ENCODE results near the gene MKS1.

Gene MKS1

DNA sequence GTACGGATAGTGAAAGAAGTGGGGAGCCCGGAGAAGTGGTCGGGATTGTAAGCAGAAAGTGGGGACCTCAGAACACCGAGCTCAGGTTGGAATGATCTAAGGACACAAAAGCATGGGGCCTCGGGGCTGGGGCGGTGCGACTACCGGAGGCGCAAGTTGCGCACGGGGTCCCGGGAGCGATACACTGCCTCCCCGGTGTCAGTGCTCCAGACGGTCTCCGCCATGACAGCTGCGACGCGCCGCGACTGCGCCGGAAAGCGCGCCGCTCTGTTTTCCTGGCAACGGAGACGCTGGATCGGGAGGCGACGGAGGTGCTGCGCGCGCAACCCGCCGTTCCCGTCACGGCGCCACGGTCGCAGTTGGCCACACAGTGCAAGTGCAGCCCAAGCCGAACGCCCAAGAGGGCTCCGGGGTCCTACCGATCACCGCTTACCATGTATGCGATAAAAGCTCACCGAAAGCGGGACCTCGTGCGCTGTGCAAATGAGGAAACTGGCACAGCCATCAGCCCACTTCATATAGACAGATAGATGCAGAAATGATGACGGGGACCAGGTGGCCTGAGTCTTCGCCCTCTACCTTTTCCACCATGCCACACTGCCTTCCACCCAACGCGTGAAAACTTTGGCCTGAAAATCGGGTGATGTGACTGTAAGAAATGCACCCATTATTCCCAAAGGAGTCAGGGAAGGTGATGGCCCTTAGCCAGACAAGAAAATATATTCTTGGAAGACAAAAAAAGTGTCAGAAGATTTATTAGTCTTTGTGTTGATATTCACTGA, at the start of gene MKS1:
Gene MKS1 (minus strand): TSS at position 249 of the 782 bp plus-strand sequence. CDS start 25 bp downstream, at position 224.
- peak; percentile 93 for DNase-seq

DNA sequence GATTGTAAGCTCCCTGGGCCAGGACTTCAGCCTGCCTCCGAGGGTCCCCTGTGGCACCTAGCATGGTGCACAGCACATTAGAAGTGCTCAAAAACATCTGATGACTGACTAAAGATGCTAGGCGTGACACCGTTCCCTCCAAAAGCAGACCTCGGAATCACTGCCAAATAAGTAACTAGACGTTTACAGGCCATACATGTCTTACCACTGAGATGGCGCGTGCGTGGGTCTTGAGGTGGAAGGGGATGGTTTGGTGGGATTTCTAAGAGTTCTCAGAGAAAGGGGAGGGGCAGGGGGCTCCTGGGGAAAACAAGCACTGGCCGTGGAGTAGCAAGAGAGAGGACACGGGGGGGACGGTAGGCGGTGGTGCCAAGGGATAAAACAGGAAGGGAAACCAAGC, 49.3 kb upstream of the MKS1 start:
- DNase-seq: no peak

DNA sequence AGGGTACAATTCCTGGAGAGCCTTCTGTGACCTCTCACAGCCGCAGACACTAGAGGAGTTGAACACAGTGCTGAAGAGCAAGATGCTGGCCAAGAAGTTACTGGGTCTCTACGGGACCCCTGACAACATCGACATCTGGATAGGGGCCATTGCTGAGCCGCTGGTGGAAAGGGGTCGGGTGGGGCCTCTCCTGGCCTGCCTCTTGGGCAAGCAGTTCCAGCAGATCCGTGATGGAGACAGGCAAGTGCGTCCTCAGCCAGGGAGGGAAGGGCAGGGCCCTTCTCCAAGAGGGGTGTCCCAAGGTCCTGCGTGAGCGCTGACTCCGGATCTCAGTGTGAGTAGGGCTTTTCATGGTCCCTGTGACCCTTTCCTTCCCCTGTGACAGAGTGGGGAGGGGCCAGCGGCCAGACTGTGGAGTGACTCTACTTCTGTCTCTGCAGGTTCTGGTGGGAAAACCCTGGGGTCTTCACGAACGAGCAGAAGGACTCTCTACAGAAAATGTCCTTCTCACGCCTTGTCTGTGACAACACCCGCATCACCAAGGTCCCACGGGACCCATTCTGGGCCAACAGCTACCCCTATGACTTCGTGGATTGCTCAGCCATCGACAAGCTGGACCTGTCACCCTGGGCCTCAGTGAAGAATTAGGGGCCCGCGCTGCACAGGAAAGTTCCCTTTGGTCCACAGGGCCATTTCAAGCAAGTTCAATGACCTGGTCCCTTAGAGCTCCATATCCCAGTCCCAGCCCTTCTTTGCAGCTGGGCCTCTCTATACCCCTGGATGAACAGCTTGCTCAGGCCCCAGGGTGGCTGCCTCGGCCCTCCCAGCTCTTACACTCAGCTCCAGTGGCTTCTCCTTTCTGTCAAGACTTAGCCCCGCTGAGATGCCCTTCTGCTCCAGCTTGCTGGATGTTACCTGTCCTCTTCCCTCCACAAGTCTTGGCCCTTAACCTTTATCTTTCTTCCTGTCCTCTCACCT, 48.6 kb upstream of the MKS1 start:
- no peak for DNase-seq

DNA sequence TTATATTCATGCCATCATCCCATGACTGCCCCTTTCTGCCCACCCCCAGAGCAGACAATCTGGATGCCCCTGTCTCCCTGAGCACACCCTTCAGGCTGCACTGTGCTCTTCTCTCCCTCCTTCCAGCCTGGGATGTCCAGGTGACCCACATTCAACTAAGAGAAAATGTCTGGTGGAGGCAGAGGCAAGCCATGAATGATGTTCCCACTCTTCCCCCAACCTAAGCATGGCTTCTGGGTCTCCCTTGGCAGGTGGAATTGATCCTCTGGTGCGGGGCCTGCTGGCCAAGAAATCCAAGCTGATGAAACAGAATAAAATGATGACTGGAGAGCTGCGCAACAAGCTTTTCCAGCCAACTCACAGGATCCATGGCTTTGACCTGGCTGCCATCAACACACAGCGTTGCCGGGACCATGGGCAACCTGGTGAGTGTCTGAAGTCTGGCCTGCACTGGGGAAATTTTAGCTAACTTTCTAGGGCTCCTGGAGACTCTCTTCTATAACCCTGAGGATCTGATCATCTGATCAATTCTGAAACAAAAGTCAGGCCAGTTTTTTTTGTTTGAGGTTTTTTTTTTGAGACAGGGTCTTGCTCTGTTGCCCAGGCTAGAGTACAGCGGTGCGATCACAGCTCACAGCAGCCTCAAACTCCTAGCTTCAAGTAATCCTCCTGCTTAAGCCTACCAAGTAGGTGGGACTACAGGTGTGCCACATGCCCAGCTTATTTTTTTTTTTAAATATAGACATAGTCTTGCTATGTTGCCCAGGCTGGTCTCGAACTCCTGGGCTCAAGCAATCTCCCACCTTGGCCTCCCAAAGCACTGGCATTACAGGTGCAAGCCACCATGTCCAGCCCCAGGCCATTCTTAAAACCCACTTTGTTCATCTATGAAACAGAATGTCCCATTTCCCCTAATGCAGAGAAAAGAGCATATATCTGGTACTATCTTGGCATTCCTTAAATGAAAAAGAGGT, 47.1 kb upstream of the MKS1 start:
- DNase-seq: no peak

DNA sequence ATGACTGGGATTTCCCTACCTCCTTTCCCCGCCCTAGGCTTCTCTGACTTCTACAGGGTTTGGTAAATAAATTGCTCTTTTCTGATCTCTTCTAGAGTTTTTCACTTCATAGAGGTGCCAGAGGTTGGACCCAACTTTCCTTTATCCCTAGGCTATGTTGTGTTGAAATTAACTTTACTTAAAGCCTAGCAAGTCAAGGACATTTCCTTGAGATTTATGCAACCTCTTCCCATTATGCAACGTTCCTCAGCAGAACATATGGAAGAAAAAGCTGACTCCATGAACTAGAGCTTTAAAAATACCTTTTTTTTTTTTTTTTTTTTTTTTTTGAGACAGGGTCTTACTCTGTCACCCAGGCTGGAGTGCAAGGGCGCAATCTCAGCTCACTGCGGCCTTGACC, 46.2 kb upstream of the MKS1 start:
- DNase-seq: no peak

DNA sequence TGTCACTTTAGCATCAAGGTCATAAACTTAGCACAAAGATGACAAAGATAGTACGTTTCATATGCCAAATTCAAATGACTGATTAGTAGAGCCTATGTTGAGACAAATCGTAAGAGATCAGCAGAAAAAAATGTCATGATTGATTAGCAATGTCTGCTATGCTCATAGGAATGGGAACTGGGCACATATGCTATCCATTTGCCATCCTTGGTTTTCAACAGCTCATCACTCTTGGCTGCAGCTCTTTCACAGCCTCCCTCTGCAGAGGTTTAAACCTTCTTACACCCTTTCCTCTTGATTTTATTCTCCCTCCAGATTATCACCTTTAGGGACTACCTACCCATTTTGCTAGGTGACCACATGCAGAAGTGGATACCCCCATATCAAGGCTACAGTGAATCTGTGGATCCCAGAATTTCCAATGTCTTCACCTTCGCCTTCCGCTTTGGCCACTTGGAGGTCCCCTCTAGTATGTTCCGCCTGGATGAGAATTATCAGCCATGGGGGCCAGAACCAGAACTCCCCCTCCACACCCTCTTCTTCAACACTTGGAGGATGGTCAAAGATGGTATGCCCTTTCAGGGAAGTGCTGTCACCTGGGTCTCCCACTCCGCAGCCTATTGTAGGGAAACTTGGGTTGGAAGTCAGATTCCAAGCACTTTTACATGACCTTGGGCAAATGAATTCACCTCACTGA, 45.5 kb upstream of the MKS1 start:
- no peak for DNase-seq

DNA sequence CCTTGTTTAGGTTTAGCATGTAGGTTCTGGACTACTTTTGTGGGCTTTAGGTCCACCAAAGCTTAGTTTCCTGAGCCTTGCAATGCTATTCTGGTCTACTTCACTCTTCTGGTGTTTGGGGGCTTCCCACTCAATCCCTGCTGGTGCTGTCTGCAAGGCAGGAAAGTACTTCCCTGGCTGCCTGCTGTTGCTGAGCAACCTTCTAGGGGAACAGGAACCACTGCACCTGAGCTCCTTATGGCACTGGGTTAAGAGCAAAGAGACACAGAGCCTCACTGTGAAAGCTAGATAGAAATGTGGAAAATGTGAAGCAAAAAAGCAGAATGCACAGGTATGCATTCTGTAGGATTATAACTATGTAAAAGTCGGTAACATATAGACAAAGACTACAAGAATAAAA, 44.7 kb upstream of the MKS1 start:
- DNase-seq: no peak

DNA sequence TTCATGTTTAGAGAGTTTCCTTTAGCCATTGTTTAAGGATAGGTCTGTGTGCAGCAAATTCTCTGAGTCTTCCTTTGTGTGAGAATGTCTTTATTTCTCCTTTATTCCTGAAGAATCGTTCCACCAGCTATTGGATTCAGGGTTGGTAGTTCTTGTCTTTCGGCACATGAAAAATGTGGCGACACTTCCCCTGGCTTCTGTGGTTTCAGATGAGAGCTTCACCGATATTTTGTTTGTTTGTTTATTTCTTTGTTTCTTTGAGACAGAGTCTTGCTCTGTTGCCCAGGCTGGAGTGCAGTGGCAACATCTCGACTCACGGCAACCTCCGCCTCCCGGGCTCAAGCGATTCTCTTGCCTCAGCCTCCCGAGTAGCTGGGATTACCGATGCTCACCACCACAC, 43.1 kb upstream of the MKS1 start:
- DNase-seq: no peak

DNA sequence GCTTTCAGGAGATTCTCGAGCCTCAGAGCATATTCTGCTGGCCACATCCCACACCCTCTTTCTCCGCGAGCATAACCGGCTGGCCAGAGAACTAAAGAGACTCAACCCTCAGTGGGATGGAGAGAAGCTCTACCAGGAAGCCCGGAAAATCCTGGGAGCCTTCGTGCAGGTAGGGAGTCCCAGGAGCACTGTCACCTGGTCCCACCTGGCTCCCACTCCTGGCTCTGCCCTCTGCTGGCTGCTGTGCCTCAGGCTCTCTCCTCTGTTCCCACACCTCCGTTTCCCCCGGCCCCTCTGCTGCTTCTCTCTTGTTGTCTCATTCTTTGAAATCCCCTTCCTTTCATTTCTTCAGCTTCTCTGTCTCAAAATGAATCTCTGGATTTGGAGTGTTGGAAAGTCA, 35.7 kb upstream of the MKS1 start:
- no peak for DNase-seq

DNA sequence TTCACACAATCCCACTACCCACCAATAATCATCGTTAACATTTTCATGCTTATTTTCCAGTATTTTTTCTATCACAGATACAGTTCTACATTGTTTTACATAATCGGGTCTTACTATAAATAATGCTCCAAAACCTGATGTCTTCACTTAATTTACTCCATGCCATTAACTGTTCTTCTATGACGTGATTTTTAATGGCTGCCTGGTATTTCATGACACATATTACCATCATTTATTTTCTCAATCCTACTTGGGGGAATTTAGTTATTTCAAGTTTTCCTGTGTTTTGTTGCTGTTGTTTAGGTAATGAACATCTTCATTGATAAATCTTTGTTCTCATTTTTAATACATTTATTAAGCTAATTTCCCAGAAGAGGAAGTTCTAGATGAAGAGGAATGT, 34.0 kb upstream of the MKS1 start:
- no peak for DNase-seq

DNA sequence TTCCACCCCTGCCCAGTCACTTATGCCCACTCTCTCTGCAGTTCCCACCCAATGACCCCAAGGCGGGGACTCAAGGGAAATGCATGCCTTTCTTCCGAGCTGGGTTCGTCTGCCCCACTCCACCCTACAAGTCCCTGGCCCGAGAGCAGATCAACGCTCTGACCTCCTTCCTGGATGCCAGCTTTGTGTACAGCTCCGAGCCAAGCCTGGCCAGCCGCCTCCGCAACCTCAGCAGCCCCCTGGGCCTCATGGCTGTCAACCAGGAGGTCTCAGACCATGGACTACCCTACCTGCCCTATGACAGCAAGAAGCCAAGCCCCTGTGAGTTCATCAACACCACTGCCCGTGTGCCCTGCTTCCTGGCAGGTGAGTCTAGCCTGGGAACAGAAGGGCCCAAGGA, 33.1 kb upstream of the MKS1 start:
- no peak for DNase-seq

DNA sequence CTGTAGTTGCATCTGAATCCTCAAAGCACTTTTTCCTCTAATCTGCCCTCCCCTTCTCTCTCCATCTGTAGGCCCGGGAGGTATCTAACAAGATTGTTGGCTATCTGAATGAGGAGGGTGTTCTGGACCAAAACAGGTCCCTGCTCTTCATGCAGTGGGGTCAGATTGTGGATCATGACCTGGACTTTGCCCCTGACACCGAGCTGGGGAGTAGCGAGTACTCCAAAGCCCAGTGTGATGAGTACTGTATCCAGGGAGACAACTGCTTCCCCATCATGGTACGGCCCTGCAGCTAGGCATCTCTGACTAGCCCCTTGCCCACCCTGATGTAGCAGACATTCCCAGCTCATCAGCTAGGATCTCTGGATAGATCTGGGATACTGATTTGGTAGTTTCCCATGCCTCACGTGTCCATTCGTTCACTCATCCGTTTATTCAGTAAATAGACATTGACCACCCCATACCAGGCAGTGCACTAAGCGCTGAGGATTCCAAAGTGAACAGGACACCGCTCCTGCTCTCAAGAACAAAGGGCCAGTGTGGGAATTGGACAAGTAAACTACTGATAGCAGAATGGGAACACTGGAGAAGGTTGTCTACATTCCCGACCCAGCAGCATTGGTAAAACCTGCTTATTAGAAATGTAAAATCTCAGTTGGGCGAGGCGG, 31.4 kb upstream of the MKS1 start:
- no peak for DNase-seq

DNA sequence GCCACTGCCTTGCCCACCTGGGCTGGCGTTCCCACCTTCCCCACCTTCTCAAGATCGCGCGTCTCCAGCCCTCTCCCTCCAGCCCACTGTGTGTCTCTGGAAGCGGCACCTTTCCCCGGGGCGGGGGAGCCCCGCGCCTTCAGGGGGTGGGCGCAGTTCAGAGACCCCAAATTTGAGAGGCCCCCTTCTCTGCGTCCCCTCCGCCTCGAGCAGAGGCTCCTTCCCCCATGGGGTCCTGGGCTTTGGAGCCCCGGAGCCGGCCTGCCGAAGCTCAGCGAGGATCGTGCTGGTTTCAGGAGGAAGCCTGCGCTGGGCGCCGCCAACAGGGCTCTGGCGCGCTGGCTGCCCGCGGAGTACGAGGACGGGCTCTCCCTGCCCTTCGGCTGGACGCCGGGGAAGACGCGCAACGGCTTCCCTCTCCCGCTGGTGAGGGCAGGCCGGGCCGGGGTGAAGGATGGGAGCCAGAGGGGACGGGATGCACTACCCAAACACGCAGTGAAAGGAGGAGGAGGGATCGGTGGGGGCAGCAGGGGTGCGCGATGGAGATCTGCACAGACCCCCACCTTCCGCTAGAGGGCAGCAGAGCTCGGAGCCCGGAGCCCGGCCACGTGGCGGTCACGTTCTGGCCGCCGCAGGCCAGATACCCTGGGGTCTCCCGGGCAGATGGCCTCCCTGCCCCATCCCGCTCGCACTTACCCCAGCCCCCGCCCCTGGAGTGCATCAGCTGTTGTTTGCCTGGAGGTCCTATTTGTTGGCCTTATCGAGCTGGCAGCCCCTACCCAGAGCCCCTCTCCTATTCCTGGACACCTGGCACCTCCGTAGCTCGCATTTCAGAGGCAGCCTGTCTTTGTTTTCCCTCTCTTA, 30.4 kb upstream of the MKS1 start:
- peak; percentile 59 for DNase-seq

DNA sequence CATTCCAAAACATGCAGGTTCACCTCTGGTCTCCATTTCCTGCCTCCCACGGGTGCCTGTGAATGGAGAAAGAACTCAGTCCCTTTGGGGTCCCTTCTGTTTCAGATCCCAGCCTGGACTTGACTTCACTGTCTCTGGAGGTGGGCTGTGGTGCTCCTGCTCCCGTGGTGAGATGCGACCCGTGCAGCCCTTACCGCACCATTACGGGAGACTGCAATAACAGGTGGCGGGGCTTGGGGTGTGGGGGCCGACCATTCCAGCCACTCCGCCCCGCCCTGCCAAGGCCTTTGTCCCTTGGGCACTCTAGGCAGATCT, 29.9 kb upstream of the MKS1 start:
- DNase-seq: no peak

DNA sequence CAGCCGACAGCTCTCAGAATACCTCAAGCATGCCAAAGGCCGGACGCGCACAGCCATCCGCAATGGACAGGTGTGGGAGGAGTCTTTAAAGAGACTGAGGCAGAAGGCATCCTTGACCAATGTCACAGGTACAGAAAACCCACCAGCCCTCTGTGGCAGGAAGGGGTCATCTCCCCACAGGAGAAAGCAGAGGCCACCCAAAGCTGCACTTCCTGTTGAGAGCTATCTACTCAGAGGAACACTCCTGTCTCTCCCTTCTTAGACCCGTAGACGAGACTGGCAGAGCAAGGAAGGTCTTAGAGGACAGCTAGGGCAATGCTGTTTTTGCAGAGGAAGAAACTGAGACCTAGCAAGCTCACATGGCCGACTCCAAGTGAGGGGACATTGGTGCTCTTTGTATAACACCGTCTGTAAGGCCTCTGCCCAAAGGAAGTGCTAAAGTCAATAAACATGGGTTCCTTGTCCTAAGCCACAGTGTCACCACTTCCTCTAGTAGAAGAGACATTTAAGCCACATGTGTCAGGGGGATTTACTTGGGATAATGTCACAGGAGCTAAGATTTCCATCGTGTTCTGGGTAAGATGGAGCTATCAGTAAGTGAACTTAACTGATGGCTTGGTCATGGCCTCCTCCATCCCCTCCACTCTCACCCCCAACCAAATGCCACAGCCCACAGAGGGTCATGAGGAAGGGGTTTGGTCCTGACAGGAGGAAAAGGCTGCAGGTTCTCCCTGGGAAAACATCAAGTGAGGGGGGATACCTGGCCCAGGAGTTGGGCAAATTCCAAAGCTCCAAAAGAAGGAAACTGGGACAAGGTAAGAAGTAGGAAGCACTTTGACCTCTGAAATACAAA, 28.7 kb upstream of the MKS1 start:
- DNase-seq: no peak

DNA sequence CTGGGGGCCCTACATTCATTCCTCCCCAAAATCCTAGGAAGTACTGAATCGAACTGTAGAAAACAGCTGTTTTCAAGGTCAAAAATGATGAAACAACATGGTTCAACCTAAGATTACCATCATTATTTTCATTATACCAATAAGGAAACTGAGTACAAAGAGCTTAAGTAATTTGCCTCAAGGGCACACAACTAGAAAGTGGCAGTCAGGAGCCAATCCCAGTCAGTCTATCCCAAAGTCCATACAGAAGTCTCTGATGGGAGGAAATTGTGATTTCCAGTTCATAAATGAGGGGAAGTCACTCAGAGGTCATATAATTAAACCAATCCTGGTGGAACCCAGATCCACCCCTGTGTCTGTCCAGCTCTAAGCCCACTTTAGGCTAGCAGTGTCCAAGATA, 27.7 kb upstream of the MKS1 start:
- DNase-seq: no peak

DNA sequence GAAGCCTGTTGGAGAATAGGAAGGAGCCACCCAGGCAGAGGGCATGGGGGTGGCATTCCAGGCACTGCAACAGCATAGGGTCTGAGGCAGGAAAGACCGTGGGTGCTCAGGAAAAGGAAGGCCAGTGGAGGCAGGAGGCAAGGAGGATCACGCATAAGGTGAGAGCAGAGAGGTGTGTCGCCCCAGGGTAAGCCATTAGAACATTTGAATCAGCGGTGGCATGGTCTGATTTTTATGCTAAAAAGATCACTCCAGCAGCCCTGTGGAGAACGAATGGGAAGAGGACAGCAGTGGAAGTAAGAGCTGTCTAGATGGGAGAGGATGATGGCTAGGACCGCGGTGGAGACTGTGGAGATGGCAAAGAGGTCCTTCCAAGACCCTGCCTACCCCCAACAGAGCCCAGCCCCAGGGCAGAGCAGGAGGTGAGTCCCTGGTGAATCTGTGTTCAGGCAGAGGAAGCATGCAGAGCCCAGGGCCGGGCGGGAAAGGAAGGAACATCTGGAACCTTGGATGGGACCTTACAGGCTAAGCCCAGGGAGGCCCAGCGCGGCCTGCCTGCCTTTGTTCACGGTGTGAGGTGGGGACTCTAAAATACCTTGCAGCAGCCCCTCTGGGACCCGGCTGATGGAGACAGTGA, 27.2 kb upstream of the MKS1 start:
- DNase-seq: no peak

DNA sequence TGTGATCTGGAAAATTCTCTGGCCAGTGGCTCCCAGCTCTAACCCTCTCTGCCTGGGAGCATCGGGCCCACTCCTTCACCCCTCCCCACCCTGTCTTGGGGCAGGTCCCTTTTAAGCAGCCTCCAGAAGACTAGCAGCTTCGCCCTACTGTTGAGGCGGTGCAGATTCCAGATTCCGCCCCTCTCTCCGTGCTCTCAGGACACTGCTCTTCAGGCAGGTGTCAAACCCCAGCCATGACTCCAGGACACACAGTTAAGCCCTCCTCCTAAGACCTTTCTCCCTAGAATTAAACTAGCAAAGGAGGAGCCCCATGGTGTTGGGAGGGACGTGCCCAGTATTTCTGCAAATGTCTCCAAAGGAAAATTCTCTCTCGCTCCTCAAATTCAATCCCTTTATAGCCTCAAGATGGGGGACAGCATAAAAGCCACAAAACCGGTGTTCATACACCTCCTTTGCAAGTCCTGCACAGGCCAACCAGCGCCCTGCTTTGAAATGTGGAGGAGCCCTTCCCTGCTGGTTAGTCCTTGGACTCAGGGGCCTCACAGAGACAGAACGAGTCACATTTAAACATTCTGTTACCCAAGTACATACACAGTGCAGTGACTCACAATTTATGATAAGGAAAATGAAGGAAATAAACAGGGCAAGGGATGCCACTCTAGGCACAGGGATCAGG, 26.5 kb upstream of the MKS1 start:
- DNase-seq: no peak

DNA sequence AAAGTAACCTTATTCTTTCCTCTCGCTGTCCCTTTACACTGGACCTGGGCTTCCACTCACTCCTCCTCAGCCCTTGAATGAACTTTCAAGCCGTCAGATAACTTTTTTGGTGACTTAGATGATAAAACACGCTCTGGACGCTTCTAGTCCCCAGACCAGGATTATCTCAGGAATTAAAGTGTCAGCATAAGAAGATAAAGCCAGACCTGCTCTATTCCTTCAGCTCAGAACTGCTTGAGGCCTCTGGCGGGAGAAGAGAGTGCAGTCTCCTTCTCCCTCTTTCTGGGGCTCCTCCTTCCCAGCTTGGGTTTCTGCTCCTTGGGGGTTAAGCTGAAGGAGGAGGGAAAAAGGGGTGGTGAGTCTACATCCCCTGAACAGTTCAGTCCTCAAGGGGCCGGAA, 25.9 kb upstream of the MKS1 start:
- DNase-seq: no peak
